DMS53 treated with DMSO at 0.1 percent for 48 hours (cell line): ENCODE results near the gene NRXN3.

ENCODE experiments used
- DNase-seq: peaks from one replicate; lab custom pipeline; 2025; ENCODE audit not compliant: unreplicated experiment; lab: John Stamatoyannopoulos, UW

NRXN3 gene

GRCh38 chr14:79904497-79904896 lies 1734.3 kb downstream of the NRXN3 start:
- DNase-seq = no peak

- DNase-seq = no peak
Measured at GRCh38 chr14:79906994-79907393, 1736.8 kb downstream of the NRXN3 start.

GRCh38 chr14:79910086-79910485 lies 1739.9 kb downstream of the NRXN3 start:
- DNase-seq = no peak

- no peak for DNase-seq
Measured at GRCh38 chr14:79911744-79912143, 1741.6 kb downstream of the NRXN3 start.

GRCh38 chr14:79914595-79914994 lies 1744.4 kb downstream of the NRXN3 start:
- DNase-seq = no peak

- no peak for DNase-seq
Measured at GRCh38 chr14:79915406-79915805, 1745.2 kb downstream of the NRXN3 start.

- DNase-seq = no peak
Measured at GRCh38 chr14:79916281-79916680, 1746.1 kb downstream of the NRXN3 start.

- no peak for DNase-seq
Measured at GRCh38 chr14:79916892-79917291, 1746.7 kb downstream of the NRXN3 start.
